GM18517 (cell line): ENCODE measurements around the gene RPS17.
"Not testable (repeated sequence)": the region's sequence is repeated elsewhere in the genome, so short reads cannot be mapped to it uniquely, and the experiment has no call there.

ENCODE experiments used
- ATAC-seq: cut with Tn5 transposase; IDR thresholded peaks from one replicate; pipeline ENCODE4 v1.9.1; 2021; ENCODE audit warnings: mild to moderate bottlenecking, moderate library complexity; ENCODE audit not compliant: unreplicated experiment

RPS17 gene

DNA sequence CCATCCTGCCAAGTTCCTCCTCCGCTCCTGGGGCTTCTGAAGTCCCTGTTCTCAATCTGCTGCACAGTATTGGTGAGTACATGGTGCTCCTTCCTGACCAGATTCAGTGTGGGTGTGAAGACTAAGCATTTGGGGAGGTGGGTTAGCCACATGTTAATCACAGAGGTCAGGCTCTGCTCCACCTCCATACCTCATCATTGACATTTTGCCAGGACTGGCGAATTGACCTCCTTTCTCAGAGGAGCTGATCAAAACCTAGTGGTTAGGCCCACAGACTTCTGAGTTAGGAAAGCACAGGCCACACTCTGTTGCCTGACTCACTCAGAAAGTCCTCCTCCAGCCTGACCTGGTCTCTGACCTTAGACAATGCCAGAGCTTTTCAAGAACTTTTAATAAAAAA, 8.4 kb upstream of the RPS17 start:
- no peak for ATAC-seq

DNA sequence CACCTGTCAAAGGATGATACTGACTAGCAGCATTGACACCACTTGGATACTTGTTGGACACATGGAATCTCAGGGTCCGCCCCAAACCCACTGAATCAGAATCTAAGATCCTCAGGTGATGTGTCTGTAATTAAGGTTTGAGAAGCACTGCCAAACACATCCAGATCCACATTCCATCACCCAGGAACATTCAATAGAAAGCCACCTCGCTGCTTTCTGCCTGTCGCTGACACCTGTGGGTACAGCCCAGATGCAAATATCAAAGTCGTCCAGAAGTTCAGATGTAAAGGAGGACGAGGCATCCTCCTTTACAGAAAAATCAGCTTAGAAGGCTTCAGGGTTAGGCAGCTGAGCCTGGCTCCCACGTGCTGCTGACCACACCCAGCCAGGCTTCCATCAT, 5.2 kb upstream of the RPS17 start:
- ATAC-seq = no peak

DNA sequence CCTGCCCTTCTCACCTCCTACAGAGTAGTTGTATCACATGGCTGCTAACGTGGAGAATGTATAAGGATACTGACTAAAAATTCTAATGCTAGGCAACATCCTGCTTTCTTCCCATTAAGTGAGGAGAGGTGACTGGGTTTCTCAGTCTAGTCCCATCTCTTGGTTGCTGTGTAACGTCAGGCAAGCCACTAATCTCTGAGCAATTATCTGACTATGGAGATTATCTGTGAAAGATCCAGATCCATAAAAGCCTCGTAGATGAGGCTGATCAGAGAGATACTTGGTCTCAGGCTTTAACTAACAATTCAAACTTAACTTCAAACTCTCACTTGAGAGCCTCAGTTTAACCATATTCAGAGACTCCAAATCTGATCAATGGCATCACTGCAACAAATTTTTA, 4.7 kb upstream of the RPS17 start:
- no peak for ATAC-seq

DNA sequence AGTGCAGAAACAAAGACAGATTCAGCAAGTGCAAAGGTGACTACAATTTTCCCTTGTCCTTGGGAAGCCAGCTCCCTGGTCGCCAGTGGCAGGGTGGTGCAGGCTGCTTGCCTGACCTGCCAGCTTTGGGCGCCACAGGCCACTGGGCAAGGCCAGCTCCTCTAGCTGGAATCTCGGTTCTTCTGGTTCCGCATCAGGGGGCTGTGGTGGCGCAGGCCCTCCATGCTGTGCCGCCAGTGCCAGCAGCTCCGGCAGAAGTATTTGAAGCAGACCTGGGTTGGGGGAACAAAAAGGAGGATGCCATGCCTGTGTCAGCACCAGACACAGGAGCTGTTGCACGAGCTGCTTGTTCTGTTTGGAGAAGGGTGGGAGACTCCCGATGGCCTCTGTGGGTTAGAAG, 4.2 kb upstream of the RPS17 start:
- no peak for ATAC-seq

DNA sequence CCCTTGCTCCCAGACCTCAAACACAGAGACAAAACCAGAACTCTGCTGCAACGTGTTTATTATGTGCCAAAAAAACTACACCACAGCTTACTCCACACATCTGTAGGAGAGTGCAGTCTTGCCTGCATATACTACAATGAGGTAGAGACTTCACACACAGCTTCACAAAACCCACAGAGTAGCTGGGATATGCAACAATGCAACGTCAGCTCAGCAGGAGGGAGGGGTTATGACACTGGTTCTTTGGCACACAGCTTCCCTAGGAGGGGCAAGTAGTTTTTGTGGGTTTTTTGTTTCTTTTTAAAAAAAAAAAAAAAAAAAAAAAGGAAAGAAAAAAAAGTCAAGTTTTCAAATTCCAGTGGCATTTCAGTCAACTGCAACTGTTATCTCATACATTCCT, 2.9 kb upstream of the RPS17 start:
- ATAC-seq = no peak

DNA sequence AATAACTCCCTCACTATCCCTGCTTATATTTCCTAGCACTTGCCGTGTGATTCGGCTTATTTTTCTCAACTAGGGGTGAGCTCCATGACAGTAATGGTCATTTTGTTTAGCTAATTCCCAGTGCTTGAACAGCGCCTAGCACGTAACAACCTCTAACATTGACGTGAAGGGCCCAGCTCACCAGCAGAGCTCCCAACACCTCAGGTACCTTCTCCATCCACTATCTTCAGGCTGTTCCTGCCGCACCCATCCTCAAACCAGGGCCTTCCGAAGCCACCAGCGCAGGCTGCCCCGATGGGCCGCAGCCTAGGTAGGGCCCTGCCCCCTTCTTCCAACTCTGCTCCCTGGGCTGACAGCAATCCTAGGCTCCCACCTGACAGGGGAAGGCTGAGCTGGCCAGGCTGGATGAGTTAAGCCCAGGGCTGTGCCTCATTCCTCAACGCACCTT, 751 bp upstream of the RPS17 start:
- ATAC-seq = no peak

DNA sequence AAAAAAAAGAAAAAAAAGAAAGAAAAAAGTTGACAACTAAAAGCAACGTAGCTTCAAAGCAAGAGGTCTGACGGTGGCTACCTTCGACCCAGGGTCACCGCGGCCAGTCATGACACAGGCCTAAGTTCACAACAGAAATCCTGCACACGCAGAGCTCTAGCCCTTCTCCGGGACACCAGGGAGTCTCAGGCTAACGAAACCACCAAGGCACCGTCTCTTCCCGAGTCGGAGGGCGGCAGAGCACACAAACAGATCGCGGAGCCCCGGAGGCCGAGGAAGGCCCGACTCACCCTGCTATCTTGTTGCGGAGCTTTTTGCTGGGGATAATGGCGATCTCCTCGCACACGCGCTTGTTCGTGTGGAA, 584 bp downstream of the RPS17 start:
- no peak for ATAC-seq

DNA sequence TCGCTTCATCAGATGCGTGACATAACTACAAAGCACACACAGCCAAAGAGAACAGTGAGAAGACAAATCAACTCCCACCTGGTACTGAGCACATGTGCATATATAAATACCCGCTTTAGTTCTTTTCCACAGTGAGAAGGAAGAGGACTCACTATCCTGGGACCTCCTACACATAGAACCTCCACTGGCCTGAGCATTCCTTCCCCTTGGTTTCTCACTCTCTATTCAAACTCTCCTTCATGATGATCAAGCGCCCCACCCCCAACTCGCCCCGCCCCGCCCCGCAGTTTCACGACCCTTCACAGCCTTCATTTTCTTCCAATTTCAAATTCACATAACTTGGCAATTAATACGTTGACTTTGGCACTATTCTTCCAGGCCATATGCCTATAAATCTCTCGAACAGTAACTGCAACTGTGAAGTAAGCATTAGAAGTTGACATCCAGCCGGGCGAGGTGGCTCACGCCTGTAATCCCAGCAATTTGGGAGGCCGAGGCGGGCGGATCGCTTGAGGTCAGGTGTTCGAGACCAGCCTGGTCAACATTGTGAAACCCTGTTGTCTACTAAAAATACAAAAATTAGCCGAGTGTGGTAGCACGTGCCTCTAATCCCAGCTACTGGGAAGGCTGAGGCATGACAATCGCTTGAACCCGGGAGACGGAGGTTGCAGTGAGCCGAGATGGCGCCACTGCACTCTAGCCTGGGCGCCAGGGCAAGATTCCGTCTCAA, 1.1 kb downstream of the RPS17 start:
- no peak for ATAC-seq

DNA sequence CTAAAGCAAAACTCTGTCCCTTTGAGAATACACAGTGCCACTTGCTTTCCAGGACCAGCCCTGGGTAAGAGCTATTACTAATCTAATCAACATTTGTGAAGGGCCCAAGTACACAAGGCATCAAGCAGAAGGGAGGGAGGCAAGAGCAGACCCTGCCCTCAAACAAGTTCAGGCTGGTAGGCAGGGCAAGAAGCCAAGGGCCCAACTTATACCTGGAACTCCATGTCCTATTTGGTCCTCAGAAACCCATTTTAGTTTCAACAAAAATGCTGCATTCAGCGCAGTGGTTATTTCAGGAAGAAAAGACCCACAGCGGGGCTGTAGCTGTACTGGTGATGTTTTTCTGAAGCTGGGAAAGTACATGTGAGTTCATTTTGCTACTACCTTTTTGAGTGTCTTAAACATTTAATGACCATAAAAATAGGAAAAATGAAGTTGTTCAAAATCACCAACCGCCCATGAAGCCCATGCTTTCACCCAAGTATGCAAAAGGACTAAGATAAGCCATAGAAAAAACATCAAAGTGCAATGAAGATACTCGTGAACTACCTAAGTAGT, 2.8 kb downstream of the RPS17 start:
- no peak for ATAC-seq

DNA sequence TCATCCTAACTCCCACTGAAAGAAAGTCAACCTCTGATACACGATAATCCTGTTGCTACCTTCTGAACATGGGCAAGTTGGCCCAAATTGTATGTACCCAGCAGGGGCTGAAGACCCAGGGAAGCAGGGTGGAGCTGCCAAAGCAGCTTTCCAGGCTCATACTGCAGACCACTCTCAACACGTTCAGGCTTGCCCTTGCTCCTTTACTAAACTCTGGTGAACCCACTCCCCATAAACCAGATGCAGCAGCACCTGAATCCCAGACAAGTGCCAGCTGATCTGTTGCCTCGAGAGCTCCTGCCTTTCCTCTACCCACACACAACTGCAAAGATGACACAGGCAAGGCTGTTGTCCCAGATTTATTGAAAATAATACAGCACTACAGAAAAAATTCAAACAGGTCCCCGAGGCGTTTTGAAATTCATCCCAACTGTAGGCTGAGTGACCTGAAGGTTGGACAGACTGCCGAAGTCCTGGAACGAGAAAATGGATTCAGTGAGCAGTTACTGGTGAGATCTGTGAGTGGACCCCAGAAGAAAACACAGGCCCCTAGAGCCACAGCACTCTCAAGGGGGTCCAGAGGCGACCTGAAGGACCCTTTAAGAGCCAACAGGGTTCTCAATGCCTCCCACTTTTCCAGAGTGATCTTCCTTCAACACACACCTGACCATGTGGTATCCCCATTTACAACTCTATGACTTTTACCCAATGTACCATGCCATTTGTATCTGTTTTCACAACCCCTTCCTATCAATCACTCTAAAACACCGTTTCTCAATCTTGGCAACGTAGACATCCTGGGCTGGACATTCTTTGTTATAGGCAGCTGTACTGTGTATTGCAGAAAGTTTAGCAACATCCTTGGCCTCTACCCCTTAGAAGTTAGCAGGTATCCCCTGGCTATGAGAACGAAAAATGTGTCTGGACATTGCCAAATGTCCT, 3.6 kb downstream of the RPS17 start:
- no peak for ATAC-seq

DNA sequence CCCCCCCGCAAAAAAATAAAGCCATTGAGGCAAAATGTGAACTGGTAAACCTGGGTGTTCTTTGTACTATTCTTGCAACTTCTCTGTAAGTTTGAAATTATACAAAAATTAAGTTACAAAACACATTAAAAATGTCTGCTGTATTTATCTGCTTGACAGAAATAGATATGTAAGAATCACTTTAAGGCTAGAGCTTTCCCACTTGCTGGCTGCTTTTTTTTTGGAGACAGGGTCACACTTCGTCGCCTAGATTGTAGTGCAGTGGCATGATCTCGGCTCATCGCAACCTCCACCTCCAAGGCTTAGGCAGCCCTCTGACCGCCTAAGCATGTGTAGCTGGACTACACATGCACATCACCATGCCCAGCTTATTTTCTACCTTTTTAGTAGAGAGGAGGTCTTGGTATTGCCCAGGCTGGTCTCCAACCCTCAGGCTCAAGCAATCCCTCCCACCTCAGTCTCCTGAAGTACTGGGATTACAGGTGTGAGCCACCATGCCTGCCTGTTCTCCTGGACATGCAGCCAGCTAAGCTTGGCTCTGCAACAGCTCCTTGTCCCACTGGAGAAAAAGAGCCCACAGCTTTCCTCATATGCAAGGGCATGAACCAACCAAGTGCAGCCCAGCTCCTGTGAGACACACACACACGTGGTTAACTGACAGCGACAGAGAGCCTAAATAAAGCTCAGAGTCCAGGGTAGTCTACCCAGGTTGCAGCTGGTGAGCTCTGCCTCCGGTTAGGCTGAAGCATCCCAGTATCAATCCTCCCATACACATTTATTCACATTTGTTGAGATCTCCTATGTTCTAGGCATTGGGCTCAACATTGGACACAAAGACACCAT, 4.5 kb downstream of the RPS17 start:
- no peak for ATAC-seq

DNA sequence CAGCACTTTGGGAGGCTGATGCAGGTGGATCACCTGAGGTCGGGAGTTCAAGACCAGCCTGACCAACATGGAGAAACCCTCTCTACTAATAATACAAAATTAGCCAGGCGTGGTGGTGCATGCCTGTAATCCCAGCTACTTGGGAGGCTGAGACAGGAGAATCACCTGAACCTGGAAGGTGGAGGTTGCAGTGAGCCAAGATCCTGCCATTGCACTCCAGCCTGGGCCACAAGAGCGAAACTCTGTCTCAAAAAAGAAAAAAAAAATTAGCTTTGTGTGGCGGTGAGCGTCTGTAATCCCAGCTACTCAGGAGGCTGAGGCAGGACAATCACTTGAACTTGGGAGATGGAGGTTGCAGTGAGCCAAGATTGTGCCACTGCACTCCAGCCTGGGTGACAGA, 5.1 kb downstream of the RPS17 start:
- ATAC-seq = not testable (repeated sequence)

DNA sequence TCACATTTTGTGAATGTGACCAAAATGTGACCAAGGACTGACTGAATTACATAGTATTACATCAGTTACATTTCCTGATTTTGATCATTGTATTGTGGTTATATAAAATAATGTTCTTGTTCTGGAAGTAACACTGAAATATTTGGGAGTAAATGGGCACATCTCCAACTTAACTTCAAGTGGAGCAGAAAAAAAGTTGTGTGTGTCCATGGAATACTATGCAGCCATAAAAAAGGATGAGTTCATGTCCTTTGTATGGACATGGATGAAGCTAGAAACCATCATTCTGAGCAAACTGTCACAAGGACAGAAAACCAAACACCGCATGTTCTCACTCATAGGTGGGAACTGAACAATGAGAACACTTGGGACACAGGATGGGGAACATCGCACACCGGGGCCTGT, 5.8 kb downstream of the RPS17 start:
- not testable (repeated sequence) for ATAC-seq

DNA sequence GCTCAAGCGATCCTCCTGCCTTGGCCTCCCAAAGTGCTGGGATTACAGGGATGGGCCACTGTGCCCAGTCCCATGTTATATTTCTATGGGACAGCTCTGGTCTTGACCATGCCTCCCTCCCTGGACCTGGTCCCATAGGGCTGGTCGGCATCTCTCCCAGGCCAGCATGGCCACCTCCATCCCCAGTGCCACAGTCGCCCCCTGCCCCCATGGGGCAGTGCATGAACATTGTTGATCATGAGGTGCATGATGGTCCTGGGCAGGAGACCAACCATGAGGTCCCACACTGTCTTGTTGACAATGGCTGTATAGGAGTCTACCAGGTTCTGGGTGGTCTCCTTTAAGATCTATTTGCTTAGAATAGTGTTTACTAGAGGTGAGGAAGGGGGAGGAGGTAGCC, 6.5 kb downstream of the RPS17 start:
- no peak for ATAC-seq

DNA sequence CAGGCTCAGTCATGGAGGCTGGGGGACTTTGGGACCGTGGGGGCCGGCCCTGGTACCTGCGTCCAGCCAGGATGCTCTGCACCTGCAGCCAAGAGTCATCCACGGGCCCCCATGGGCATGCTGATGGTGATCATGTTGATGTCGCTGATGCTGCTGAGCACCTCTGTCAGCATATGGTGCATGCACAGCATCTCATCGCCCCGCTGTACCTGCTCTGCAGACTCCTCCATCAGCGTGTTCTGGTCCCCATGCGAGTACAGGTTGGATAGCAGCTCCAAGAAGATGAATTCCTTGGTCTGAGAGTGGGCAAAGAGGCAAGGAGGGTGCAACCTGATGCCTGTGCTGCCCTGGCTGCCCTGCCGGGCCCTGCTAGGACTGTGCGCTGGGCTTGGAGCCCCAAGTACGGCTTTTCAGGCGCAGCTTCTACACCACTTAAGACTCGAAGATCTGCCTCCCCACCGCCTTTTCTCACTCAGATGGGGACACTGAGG, 7.2 kb downstream of the RPS17 start:
- no peak for ATAC-seq

DNA sequence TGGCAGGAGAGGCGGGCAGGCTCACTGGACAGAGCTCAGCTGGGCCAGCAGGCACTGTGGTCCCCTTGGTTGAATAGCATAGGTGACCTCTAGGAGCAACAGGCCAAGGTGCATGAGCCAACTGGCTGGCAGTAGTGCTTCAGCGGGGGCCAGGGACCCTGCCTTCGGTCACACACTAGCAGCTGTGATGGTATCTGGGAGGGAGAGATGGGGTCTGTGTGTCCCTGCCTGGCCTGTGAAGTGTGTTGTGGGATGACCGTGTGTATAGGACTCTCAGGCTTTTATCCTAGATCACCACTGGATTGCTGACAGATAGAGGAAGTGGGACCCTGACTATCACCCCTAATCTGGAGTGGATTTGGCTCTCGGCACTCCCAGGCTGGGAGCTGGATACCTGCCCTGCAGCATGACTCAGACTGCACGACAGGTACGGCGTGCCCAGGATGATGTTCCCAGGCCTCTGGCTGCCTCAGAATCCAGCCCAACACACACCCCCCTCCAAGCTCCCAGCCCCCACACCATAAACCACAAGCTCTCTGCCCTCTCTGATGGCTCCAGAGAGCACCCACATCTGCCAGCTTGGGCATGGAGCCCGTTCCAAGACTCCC, 7.8 kb downstream of the RPS17 start:
- no peak for ATAC-seq

DNA sequence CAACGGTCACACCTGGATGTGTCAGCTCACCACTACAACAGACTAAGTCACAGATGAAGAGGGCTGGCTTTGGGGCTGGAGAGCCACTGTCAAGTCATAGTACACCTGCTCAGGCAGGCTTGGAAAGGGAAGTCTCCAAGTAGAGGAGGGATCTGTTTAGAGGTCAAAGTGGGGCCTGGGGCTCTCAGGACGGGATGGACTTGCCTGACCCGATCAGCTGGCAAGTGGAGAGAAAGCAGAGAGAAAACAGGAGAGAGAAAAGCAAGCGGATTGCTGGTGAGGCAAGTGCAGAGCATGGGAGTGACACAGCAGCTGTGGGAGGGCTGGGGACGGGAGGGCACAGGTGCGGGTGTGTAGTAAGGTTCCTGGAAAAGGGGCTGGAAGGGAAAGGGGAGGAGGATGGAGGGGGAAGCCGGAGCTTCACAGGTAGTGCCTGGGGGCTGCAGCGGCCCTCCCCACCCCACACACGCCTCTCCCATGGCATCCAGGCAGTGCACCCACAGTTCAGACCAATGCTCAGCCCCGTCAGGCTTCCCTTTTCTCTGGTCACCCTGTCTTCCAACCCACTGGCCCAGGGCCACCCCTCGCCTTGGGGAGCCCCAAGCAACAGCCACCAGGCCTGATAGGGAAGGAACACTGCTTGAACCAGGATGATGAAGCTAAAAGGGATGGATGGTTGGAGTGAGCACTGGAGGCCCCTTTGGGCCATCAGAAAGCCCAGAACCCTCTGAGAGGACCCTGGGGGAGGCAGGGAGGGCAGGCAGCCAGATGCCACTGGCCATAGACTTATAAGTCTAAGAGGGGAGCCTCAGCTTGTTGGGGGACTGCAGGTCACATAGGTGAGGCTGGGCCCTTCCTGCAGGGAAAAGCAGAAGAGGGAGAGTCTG, 8.5 kb downstream of the RPS17 start:
- ATAC-seq = no peak

DNA sequence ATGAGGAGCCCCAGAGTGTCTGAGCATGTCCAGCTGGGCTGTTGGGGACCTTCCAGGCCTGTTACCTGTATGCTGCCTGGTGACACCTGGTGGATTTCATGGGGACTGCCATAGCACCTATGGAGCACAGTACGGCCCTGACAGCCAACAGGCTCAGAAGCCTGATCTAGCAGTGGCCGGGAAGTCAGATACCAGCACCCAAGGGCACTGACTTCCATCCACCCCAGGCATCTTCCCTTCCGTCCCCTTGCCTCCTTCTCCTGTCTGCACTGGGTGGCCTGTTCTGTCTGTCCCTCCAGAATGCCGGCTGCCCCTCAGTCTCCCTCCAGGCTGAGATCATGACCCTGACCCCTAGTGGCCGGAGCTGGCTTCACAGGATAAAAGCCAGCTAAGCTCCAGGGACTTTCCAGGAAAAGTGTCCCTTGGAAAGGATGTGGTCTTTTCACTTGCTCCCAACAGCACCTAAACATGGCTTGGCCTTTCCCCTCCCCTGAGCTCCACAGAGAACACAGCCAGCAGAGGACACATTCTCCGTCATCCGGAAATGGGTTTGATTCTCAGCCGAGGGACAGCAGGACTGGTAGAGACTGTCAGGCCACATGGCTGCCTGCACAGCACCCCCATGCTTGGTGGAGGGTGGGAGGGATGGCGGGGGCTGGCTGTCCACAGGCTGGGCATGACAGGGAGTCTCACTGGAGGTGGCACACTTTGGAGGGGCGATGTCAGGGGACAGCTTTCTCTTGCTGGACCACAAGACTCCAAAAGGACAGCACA, 9.5 kb downstream of the RPS17 start:
- peak; percentile 77 for ATAC-seq

DNA sequence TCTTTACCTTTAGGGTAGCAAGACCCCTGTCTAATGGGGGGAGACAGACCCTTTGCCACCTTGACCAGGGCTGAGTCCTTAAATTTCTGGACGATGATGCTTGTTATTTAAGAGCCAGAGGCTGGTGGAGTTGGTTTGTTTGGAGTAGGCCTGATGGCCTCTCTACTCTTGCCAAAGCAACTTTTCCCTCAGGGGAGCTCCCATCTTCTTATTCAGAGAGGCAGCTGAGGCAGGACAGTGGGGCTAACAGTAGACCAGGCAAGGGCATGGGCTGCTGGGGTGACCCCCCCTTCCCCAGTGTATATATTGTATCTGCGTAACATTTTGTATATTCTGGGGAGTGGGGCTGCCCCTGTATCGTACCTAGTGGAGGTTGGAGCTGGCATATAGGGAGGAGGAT, 10.3 kb downstream of the RPS17 start:
- no peak for ATAC-seq
